HG03457 (cell line): ENCODE measurements around the gene TSG101.

Source experiments
- ATAC-seq: cut with Tn5 transposase; IDR thresholded peaks from one replicate; pipeline ENCODE4 v1.9.1; 2021; ENCODE audit warnings: moderate number of reproducible peaks; ENCODE audit not compliant: unreplicated experiment

TSG101 gene

DNA sequence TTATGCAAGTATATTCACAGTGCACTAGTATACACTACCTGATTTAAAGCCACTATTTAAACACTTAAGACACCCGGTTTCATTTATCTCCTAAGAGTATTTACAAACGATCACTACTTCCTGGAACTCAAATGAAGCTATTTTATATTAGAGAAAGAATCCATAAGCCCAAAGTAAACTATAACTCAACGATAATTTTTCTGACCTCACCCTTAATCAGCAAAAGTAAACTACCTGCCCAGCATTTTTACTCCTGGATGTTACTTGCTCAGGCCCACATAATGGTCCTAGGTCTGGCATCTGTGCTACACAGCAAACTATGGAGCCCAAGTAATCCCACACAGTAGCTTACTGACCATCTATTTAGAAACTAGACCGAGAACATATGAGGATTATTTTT, 33.4 kb downstream of the TSG101 start:
- ATAC-seq: no peak

DNA sequence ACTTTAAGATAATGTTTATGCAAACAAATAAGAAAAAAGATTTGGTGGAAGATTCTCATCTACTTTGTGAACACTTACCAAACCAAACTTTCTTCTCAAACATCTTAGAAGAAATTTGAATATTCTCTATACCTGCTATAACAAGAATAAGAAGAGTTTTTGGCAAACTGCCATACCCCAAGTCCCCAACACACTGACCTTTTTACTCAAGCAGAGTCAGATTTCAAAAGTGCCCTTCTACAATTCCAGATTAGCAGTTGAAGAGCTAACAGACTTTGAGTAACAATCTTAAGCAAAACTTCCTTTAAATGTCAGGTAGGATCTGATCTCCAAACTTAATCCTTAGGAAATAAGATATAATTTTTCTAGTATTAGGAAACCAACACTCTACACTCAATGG, 33.9 kb downstream of the TSG101 start:
- ATAC-seq: no peak

DNA sequence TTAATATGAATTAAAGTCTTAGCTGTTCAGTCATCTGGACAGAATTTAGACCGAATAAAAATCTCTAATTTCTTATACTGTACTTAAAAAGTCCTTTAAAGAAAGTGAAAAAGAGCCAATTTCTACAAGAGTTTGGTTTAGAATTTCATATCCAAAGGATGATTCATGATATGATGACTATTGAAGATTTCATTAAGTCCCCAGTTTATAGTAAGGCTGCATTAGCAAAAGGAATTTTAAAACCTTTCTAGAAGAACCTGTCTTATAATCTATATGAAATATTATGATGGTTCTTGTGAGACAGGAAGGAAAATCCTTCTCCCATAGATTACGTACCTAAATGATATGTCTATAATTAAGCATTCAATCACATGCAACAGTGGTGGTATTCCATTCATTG, 34.8 kb downstream of the TSG101 start:
- no peak for ATAC-seq

DNA sequence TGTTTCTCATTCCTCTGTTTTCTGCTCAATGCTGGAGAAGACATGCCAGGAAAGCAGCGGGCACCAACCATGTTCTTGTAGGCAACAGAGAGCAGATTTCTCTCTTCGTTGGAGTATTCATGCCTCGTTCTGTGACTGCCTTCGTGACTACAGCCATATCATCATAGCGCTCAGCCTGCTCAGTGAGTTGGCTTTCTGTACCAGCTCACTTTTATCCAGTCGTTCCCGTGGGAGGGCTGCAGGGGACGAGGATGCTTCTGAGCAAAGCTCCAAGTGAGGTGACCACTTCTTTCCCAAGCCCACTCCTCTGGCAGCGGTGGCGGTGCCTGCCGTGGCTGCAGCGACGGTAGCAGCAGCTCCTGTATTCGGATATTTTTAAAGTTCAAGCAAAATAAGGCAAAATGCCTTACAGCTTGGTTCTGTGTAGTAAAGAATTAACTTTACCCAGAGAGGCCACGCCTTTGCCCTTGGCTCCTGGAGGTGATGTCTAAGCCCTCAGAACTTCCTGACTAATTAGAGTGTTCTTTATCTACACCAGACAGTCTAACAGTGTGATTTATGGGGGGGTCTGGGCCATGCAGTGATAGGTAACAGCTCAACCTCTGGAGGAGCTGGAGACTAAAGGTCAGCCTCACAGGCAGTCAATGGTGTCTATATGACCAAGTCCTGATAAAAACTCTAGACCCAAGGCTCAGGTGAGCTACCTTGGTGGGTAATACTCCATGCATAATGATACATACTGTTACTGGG, 35.8 kb downstream of the TSG101 start:
- no peak for ATAC-seq

DNA sequence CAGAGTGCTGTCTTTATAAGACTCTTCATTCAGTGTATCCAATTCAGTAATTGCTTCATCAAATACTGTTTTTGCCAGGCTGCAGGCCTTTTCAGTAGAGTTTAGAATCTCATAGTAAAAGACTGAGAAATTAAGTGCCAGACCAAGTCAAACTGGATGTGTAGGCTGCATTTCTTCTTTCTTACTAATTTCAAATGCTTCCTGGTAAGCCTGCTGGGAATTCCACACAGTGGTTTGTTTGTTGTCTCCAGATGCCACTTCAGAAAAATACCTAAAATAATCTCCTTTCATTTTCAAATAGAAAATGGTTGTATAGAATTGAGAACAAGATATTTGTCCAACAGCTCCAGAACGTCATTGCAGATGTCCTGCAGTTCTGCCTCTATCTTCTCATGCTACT, 36.4 kb downstream of the TSG101 start:
- ATAC-seq: no peak

DNA sequence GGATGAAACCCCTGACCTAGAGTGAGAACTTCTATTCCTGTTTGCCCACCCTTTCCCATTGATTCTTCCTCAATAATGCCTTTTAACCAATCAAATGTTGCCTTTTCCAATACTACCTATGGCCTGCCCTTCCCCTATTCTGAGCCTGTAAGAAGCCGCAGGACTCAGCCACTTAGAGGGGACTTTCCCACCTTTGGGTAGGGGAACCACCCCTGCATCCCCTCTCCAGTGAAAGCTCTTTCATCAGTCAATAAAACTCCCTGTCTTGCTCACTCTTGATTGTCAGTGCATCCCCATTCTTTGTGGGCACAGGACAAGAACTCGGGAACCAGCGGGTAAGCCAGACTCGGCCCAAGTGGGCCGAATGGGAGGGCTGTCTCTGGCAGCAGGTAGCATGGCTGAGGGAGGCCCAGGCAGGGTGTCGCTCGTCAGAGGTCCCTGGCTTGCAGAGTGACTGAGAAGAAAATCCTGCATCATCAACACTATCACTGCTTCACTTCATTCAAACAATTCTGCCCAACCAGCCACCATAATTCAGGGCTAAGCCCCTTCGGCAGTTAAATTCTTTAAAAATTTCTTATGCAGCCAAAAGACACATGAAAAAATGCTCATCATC, 40.7 kb downstream of the TSG101 start:
- no peak for ATAC-seq

DNA sequence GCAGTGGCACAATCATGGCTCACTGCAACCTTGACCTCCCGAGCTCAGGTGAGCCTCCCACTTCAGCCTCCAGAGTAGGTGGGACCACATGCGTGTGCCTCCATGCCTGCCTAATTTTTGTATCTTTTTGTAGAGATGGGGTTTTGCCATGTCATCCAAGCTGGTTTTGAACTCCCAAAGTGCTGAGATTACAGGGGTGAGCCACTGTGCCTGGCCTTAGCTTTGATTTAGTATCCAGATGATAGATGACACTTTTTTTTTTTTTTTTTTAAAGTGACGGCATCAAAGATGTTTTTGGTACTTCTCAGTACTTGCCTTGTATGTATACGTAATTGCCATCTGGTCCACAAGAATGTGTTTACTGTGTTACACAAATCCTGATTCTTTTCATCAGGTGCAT, 47.7 kb downstream of the TSG101 start:
- no peak for ATAC-seq

DNA sequence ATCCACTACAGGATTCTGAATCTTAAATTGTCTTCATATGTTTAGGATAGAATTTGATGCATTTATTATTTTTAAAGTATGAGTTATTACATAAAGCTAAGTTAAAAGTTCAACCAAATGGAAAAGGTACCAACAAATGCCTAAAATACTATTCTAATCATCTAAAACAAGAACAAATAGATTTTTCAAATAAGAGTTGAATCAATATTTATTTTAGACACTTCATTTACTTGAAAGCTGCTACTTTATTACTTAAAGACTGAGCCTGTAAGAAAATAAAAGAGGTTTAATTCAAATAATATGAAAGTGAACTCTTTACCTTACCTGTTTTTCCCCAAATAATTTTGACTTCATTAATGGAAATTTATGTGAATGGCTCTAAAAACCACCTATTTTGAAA, 54.2 kb downstream of the TSG101 start:
- no peak for ATAC-seq

DNA sequence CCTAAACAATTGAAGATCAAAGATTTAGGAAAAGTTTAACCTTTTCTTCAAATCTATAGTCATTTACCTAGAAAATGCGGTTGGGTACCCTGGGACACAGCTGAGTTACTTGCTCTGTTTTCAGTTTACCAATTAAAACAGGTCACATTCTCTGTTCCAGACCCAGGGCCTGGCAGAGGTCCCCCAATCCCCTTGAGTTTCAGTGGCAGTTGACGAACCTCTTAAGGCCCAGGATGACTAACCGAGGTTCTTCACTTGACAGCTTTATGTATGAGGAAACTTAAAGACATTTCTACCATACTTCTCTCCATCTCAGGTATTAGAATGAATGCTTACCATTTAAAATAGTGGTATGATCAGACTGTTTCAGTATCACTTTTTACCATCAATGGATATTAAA, 54.7 kb downstream of the TSG101 start:
- no peak for ATAC-seq

DNA sequence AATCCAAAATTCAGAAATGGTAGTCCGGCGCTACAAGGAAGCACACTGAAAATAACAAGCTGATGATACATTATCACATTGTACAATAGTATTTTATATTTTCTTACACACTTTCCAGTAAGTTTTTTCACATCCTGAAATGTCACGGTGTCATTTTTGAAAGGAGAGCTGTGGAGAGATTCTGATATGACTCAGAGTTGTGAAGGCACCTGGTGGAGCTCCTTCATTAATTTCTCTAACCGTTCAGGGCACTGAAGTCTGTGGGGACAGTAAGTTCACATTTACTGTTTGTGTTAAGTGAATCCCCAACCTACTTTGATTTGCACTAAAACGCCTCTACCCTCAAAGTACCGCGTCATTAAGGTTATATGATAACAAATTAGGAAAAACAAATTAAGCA, 57.8 kb downstream of the TSG101 start:
- ATAC-seq: no peak

DNA sequence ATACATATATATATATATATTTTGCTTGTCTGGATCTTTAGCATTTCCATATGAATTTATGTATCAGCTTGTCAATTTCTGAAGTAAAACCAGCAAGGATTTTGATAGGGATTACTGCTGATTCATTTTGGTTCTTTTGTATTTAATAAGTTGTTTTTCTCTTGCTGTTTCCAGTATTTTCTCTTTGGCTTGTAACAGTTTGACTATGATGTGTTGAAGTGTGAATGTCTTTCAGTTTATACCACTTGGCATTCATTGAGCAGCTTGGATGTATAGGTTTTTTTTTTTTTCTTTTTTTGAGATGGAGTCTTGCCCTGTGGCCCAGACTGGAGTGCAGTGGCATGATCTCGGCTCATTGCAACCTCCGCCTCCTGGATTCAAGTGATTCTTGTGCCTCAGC, 58.7 kb downstream of the TSG101 start:
- no peak for ATAC-seq

DNA sequence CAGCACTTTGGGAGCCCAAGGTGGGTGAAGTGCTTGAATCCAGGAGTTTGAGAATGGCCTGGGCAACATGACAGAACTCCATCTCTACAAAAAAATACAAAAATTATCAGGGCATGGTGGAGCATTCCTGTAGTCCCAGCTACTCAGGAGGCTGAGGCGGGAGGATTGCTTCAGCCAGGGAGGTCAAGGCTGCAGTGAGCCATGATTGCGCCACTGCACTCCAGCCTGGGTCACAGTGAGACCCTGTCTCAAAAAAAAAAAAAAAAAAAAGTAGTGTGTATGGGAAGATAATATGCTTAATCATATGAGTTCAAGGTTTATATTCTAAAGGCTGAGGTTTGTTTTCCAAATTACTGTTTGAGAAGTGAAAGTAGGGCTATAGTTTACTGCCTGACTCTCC, 60.3 kb downstream of the TSG101 start:
- ATAC-seq: no peak

DNA sequence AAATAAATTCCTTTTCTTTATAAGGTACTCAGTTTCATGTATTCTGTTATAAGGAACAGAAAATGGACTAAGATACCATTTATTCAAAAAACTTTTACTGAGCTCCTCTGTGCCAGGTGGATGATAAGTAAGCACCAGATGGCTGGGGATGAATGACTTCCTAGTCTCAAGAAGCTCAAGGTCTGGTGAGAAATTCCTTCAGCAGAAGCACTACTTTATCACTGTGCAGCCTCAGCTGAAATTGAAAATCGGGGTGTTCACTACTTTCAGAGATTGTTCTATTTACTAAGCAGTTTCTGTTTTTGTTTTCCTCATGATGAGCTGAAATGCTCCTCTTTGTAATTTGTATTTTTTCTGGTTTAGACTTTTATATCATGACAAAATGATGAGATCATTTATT, 63.3 kb downstream of the TSG101 start:
- ATAC-seq: no peak

DNA sequence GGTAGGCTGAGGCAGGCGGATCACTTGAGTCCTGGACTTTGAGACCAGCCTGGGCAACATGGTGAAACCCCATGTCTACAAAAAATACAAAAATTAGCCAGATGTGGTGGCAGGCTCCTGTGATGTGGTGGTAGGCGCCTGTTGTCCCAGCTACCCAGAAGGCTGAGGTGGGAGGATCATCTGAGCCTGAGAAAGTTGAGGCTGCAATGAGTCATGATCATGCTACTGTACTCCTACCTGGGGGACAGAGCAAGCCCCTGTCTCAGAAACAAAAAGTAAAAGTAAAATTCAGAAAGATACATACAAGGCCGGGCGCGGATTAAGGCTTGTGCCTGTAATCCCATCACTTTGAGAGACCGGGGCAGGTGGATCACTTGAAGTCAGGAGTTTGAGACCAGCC, 64.8 kb downstream of the TSG101 start:
- ATAC-seq: no peak

DNA sequence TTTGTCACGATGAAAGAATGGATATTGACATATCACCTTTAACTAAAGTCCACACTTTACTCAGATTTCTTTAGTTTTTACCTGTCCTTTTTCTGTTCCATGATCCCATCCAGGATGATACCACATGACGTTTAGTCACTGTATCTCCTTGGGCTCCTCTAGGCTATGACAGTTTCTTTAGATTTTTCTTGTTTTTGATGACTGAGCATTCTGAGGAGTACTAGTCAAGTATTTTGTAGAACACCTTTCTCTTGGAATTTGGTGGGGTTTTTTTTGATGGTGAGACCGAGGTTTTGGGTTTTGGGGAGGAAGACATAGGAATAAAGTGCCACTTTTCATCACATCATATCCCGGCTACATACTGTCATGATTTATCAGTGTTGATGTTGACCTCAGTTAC, 67.1 kb downstream of the TSG101 start:
- ATAC-seq: no peak

DNA sequence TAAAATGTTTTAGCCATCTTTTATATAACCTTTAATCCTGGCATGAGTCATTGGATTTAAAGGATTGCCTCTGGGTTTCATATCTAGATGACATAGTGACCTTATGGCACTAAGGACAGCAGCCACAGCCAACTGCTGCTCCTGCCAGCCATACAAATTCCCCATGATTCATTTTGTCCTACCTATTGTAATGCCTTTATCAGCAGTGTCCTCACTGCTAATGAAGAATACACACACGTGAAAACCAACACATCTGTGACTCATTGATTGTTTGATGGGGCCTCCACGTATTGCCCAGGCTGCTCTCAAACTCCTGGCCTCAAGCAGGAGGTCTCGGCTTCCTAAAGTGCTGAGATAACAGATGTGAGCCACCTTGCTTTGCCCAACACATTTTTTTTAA, 69.3 kb downstream of the TSG101 start:
- no peak for ATAC-seq

DNA sequence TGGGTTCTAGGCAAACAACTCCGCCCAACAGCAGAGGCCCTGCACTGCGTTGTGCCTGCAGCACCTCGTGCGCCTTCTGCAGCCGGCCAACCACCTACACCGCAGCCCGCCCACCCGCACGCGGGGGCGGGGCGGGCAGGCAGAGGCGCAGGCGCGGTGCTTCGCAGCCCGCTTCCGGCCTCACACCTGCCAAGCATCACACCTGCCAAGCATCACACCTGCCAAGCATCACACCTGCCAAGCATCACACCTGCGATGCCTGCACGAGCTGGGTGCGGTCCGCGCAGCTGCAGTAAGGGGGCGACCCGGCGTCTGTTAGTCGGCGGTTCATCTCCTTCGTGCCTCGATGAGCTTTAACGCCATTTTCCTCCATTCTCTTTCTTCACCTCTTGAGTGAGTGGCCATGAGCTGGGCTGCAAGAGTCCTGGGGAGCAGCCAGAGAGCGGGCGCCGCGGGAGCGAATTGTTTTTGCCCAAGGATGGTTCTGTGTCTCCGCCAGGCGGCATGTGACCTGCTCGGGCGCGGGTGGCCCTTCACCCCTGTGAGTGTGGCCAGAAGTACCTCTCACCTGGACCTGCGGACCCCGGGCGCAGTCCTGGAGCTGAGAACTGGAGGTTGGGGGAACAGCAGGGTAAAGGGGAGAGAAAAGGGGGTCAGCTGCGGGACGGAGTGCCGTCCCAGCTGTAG, 70.9 kb downstream of the TSG101 start, which contains the start of gene LDHAL6A:
TSS of gene LDHAL6A (plus strand) at position 171 of the 687 bp plus-strand sequence. CDS start 825 bp downstream, outside the sequence.
- no peak for ATAC-seq

DNA sequence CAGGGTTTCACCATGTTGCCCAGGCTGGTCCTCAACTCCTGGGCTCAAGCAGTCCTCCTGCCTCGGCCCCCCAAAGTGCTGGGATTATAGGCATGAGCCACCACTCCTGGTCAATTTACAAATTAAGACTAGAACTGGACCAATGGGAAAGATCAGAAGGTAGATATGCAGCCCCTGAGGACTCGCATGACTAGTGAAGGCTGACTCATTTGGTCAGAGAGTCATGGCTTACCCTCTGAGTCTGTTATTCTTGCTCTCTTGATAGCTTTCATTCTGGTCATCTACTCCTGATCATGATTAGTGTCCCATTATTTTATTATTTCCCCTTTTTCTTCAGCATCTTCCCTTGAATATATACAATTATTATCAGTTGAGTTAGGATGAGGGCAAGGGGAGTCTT, 73.8 kb downstream of the TSG101 start:
- ATAC-seq: no peak

DNA sequence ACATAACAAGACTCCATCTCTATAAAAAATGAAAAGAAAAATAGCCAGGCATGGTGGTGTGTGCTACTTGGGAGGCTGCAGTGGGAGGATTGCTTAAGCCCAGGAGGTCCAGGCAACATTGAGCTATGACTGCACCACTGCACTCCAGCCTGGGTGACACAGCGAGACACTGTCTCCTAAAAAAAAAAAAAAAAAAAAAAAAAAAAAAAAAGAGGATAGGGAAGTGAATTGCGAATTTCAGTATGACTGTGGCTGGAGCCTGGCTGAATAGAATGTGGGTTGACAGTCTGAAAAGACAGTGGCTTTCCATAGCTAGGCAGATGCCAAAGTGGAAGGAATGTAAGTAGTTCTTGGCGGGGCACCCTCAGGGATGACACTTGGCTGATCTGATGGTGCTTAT, 77.5 kb downstream of the TSG101 start:
- ATAC-seq: no peak

DNA sequence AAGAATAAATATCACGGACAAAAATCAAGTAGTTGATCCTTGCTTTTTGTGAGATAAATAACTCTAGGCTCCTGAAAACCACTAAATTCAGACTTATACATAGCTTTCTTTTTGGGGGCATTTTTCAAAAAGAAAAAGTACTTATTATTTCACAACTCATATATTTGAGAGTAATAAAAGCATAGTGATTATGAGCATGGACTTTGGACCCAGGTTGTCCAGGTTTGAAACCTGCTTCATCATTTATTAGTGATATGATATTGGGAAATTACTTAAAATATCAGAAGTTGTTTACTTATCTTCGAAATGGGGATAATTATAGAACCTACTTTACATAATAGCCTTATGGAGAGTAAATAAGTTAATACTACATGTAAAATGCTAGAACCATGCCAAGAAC, 88.1 kb downstream of the TSG101 start:
- ATAC-seq: no peak
